Measurements from ENCODE around the gene FTO.
A peak's percentile ranks its signal among the peaks of the same experiment; 100 is the strongest.

The FTO gene

GRCh38 chr16:53908731-53909130 lies 204.8 kb downstream of the FTO start:
- no peak for DNase-seq

- no peak for DNase-seq
These were observed 207.0 kb downstream of the FTO start for GRCh38 chr16:53910990-53911389.

GRCh38 chr16:53911513-53911912 lies 207.6 kb downstream of the FTO start:
- no peak for DNase-seq

GRCh38 chr16:53912155-53912554 lies 208.2 kb downstream of the FTO start:
- no peak for DNase-seq

- DNase-seq: peak; percentile 37
These were observed 209.3 kb downstream of the FTO start for GRCh38 chr16:53913099-53913870.

GRCh38 chr16:53913920-53914319 lies 210.0 kb downstream of the FTO start:
- DNase-seq: no peak

- no peak for DNase-seq
These were observed 210.8 kb downstream of the FTO start for GRCh38 chr16:53914736-53915135.

GRCh38 chr16:53915452-53916160 lies 211.7 kb downstream of the FTO start:
- DNase-seq: peak; percentile 53

GRCh38 chr16:53920988-53921387 lies 217.0 kb downstream of the FTO start:
- DNase-seq: peak; percentile 75

- DNase-seq: no peak
These were observed 218.3 kb downstream of the FTO start for GRCh38 chr16:53922067-53922806.

- no peak for DNase-seq
These were observed 219.0 kb downstream of the FTO start for GRCh38 chr16:53922807-53923571.

GRCh38 chr16:53924331-53925106 lies 220.6 kb downstream of the FTO start:
- no peak for DNase-seq

GRCh38 chr16:53925107-53925410 lies 221.1 kb downstream of the FTO start:
- DNase-seq: no peak

GRCh38 chr16:53925526-53925925 lies 221.6 kb downstream of the FTO start:
- DNase-seq: no peak

- no peak for DNase-seq
These were observed 222.3 kb downstream of the FTO start for GRCh38 chr16:53926209-53926608.

- DNase-seq: no peak
These were observed 229.0 kb downstream of the FTO start for GRCh38 chr16:53932975-53933374.

- no peak for DNase-seq
These were observed 229.5 kb downstream of the FTO start for GRCh38 chr16:53933407-53933806.

GRCh38 chr16:53936052-53936451 lies 232.1 kb downstream of the FTO start:
- no peak for DNase-seq

- no peak for DNase-seq
These were observed 232.6 kb downstream of the FTO start for GRCh38 chr16:53936529-53936928.

- DNase-seq: peak; percentile 69
These were observed 233.4 kb downstream of the FTO start for GRCh38 chr16:53937161-53937880.

GRCh38 chr16:53944025-53944424 lies 240.1 kb downstream of the FTO start:
- DNase-seq: no peak

- peak; percentile 82 for DNase-seq
These were observed 242.0 kb downstream of the FTO start for GRCh38 chr16:53945996-53946395.
